PFSK-1 (cell line): Measurements from ENCODE around the gene SCUBE1.

ENCODE experiments used
- POLR2AphosphoS5 ChIP-seq: IDR thresholded peaks from 2 replicates; pipeline ENCODE4 v1.6.1; 2012; ENCODE audit warnings: low read depth, mild to moderate bottlenecking, control low read depth, low read length, moderate library complexity
- REST ChIP-seq, 2 experiments: IDR thresholded peaks; 2 replicates each; pipeline versions ENCODE4 v1.6.1 to v1.8.0; 2011 to 2012; ENCODE audit warnings: low read depth in 2 of 2, low read length in 2 of 2, control low read depth in 1 of 2, inconsistent platforms in 1 of 2, mild to moderate bottlenecking in 1 of 2, moderate library complexity in 1 of 2; ENCODE audit not compliant: insufficient read depth in 1 of 2
- SIN3A ChIP-seq: IDR thresholded peaks from 2 replicates; pipeline ENCODE4 v1.6.1; 2012; ENCODE audit warnings: mild to moderate bottlenecking, low read length, moderate library complexity, borderline replicate concordance; ENCODE audit not compliant: insufficient read depth
- TAF1 ChIP-seq: IDR thresholded peaks from 2 replicates; pipeline ENCODE4 v1.6.1; 2012; ENCODE audit warnings: low read length, control low read depth, borderline replicate concordance; ENCODE audit not compliant: insufficient read depth

DNA sequence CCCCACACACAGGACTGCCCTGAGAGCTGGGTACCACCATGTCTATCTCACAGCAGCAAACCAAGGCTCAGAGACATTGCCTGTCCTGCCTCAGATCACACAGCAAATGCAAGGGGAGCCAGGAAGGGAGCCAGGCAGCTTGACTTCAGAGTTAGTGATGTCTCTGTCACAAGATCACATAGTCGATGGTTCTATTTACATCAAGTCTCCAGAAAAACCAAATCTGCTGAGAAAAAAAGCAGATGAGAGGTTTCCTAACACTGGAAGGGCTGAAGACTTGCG is 16.1 kb downstream of the SCUBE1 start:
- TF ChIP-seq SIN3A: no peak
- no peak for TF ChIP-seq POLR2AphosphoS5
- no peak for TF ChIP-seq TAF1
- TF ChIP-seq REST (IDR thresholded peaks at IDR 0.05; ENCODE audit: insufficient read depth in 1 of 2, low read depth in 2 of 2, low read length in 2 of 2): no peak
